Measurements from ENCODE around the gene DNAJB2.

DNA sequence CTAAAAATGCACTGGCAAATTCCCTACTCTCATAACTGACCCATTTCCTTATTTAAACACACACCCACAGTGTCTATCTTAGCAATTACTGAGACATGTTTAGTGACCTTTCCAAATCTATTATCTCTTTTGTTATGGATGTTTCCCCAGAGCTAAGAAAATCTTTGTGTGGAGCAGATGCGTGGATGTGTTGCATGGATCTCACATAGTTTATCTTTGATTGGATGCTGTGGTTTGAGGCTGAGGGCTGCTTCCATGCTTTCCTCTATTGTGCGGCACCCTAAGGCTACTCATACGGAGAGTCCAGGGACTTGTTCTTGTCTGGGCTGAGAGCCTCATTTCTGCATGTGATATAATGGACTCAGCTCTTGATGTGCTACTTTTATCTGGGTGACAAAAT lies 44.8 kb upstream of the DNAJB2 start:
- TF ChIP-seq CTCF (IDR thresholded peaks at IDR 0.05) (no peak), POLR2A (IDR thresholded peaks at IDR 0.05) (no peak)

All from lower leg skin (tissue), 3 donors.